Activated T-helper 17 cell treated with anti-CD3 and anti-CD28 coated beads, Interleukin-2, amount 50 U/mL, for 72 hours (primary cell): Measurements from ENCODE around the gene VPS18. TPM values are rescaled to one million over a fixed set of nuclear protein-coding genes. Genes with fewer than 3 reads are reported as not detected.
A peak's percentile ranks its signal among the peaks of the same experiment; 100 is the strongest.

Experiments used
- ATAC-seq: fragments of 150-1000 bp; cut with Tn5 transposase; replicated peaks from 2 replicates; pipeline ENCODE4 v1.10.0; 2021; ENCODE audit warnings: mild to moderate bottlenecking, moderate library complexity
- H3K27ac Mint-ChIP-seq: one replicate; pipeline ENCODE4 v1.8.0; 2022; ENCODE audit warnings: mixed read lengths
- H3K27me3 Mint-ChIP-seq: one replicate; pipeline ENCODE4 v1.8.0; 2022; ENCODE audit warnings: mixed read lengths
- H3K36me3 Mint-ChIP-seq: one replicate; pipeline ENCODE4 v1.8.0; 2022; ENCODE audit warnings: low read depth, mild to moderate bottlenecking, mixed read lengths
- H3K4me1 Mint-ChIP-seq: one replicate; pipeline ENCODE4 v1.8.0; 2022; ENCODE audit warnings: mixed read lengths
- H3K4me3 Mint-ChIP-seq: one replicate; pipeline ENCODE4 v1.8.0; 2022; ENCODE audit warnings: mild to moderate bottlenecking, mixed read lengths
- H3K9me3 Mint-ChIP-seq: one replicate; pipeline ENCODE4 v1.8.0; 2022; ENCODE audit warnings: mixed read lengths
- total RNA-seq, 2 donors: library from RNA; stranded (reverse); gene quantifications; one replicate each; pipeline ENCODE4 v1.2.3, GENCODE V29; 2022

Gene VPS18
- total RNA-seq, 2 donors from 2014 or later: 5.6 to 12.0 TPM

DNA sequence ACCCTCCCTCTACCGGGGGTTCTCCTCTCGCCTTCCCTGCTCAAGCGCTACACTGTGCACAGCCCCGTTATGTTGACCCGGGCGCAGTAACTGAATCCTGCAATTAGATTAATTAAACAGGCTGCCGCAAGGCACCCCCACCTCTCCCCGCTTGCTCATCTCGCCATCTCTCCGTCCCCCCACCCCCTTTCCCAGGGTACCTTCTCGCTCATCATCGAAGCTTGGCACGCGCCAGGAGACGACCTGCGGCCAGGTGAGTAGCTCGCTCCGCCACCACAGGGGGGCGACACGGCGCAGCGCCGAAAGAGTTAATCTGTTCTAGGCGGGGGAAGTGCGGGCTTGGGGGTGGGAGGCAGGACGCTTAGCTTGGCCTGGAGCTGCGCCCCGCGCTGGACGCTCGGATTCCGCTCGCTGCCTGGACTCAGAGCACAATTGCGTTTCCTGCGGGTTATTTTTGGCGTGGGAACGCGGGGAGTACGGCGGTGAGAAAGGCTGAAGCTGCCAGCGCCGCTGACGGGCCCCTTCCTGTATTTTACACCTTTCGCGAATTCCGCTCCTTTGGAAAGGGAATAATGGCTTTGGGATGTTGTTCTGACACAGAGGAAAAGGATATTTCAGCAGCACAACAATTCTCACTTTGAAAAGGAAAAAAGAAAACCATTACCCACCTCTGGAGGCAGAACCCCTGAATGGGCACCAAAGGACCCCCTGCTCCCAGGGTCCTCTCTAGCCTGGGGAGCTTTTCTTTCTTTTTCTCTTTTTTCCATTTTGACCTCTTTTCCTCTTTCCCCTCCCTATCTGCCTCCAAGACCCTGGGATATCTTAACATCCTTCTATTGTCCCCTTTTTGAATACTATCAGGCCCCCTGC lies 36.4 kb downstream of the VPS18 start:
- Mint-ChIP-seq H3K36me3 (no peaks in the 10 kb centered on the region), H3K27ac (no peak overlapping the region), H3K27me3 (peaks cover 37% of the 10 kb centered on the region), H3K9me3 (no peaks in the 10 kb centered on the region), H3K4me1 (peaks cover 7% of the 10 kb centered on the region), H3K4me3 (peak overlapping the region; percentile 75)
- ATAC-seq: peak; percentile 45

- peak overlapping the region; percentile 75 for H3K4me3 Mint-ChIP-seq
- peaks cover 7% of the 10 kb centered on the region for H3K4me1 Mint-ChIP-seq
- no peak overlapping the region for H3K27ac Mint-ChIP-seq
- no peaks in the 10 kb centered on the region for H3K36me3 Mint-ChIP-seq
- no peaks in the 10 kb centered on the region for H3K9me3 Mint-ChIP-seq
- peaks cover 33% of the 10 kb centered on the region for H3K27me3 Mint-ChIP-seq
- ATAC-seq: no peak
Measured at GRCh38 chr15:40931300-40932142, 37.3 kb downstream of the VPS18 start.

GRCh38 chr15:40932156-40932555 lies 37.9 kb downstream of the VPS18 start:
- H3K4me3 Mint-ChIP-seq: no peak overlapping the region
- H3K9me3 Mint-ChIP-seq: no peaks in the 10 kb centered on the region
- H3K27ac Mint-ChIP-seq: no peak overlapping the region
- no peak for ATAC-seq
- H3K4me1 Mint-ChIP-seq: peaks cover 7% of the 10 kb centered on the region
- no peaks in the 10 kb centered on the region for H3K36me3 Mint-ChIP-seq
- peaks cover 28% of the 10 kb centered on the region for H3K27me3 Mint-ChIP-seq

- H3K36me3 Mint-ChIP-seq: no peaks in the 10 kb centered on the region
- no peaks in the 10 kb centered on the region for H3K9me3 Mint-ChIP-seq
- peaks cover 7% of the 10 kb centered on the region for H3K4me1 Mint-ChIP-seq
- peaks cover 26% of the 10 kb centered on the region for H3K27me3 Mint-ChIP-seq
- no peak overlapping the region for H3K4me3 Mint-ChIP-seq
- ATAC-seq: no peak
- no peak overlapping the region for H3K27ac Mint-ChIP-seq
Measured at GRCh38 chr15:40932649-40933516, 38.6 kb downstream of the VPS18 start.

DNA sequence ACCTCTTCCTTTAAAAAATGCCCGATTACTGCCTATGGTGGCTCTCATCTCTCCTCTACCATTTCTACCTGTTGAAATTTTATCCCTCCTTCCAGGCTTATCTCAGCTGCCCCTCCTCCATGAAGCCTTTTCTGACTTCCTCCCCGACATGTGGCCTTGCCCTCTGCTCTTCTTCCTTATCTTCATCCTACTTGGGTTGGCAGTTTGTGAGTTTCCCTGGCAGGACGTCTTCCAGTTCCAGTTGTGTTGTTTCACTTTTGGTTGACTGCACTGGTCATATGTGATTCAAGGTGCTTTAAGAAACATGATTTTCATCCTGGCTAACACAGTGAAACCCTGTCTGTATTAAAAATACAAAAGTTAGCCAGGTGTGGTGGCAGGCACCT lies 39.3 kb downstream of the VPS18 start:
- Mint-ChIP-seq H3K4me1 (peaks cover 7% of the 10 kb centered on the region), H3K4me3 (no peak overlapping the region), H3K27me3 (peaks cover 26% of the 10 kb centered on the region), H3K27ac (no peak overlapping the region), H3K9me3 (no peaks in the 10 kb centered on the region), H3K36me3 (no peaks in the 10 kb centered on the region)
- ATAC-seq: no peak

DNA sequence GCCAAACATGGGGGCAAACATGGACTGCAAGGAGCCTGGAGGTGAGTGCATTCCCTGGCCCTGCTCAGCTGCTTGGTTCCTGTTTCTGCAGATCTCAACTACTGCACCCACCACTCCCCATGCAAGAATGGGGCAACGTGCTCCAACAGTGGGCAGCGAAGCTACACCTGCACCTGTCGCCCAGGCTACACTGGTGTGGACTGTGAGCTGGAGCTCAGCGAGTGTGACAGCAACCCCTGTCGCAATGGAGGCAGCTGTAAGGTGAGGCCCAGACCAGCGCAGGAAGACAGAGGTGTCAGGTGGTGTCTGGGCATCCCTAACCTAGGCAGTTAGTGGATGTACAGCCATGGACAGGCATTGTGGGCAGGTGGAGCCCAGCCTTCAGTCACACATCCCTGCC lies 40.2 kb downstream of the VPS18 start:
- no peak for ATAC-seq
- H3K4me3 Mint-ChIP-seq: no peak overlapping the region
- no peaks in the 10 kb centered on the region for H3K9me3 Mint-ChIP-seq
- H3K27ac Mint-ChIP-seq: no peak overlapping the region
- H3K4me1 Mint-ChIP-seq: peaks cover 7% of the 10 kb centered on the region
- H3K27me3 Mint-ChIP-seq: peaks cover 22% of the 10 kb centered on the region
- no peaks in the 10 kb centered on the region for H3K36me3 Mint-ChIP-seq

DNA sequence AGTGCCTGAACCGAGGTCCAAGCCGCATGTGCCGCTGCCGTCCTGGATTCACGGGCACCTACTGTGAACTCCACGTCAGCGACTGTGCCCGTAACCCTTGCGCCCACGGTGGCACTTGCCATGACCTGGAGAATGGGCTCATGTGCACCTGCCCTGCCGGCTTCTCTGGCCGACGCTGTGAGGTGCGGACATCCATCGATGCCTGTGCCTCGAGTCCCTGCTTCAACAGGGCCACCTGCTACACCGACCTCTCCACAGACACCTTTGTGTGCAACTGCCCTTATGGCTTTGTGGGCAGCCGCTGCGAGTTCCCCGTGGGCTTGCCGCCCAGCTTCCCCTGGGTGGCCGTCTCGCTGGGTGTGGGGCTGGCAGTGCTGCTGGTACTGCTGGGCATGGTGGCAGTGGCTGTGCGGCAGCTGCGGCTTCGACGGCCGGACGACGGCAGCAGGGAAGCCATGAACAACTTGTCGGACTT lies 42.0 kb downstream of the VPS18 start:
- Mint-ChIP-seq H3K36me3 (no peaks in the 10 kb centered on the region), H3K27ac (no peak overlapping the region), H3K4me3 (no peak overlapping the region), H3K4me1 (peaks cover 4% of the 10 kb centered on the region), H3K27me3 (peaks cover 7% of the 10 kb centered on the region), H3K9me3 (no peaks in the 10 kb centered on the region)
- ATAC-seq: no peak

- Mint-ChIP-seq H3K9me3 (no peaks in the 10 kb centered on the region), H3K27ac (no peak overlapping the region), H3K36me3 (no peaks in the 10 kb centered on the region), H3K4me3 (no peak overlapping the region), H3K27me3 (peaks cover 6% of the 10 kb centered on the region), H3K4me1 (peaks cover 4% of the 10 kb centered on the region)
- ATAC-seq: no peak
Measured at GRCh38 chr15:40936709-40937666, 42.7 kb downstream of the VPS18 start.

DNA sequence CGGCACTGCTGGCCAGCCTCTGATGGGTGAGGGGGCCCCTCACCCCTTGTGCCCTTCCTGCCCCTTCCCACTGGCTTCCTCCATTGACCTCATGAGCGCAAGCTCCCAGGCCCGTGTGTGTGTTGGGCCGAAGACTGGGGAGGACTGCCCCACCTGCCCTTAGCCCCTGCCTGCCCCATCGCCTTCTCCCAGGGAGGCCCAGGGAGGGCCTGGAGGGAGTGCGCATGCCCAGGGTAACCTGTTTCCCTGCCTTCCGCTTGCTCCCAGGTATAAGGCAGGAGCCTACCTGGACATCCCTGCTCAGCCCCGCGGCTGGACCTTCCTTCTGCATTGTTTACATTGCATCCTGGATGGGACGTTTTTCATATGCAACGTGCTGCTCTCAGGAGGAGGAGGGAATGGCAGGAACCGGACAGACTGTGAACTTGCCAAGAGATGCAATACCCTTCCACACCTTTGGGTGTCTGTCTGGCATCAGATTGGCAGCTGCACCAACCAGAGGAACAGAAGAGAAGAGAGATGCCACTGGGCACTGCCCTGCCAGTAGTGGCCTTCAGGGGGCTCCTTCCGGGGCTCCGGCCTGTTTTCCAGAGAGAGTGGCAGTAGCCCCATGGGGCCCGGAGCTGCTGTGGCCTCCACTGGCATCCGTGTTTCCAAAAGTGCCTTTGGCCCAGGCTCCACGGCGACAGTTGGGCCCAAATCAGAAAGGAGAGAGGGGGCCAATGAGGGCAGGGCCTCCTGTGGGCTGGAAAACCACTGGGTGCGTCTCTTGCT lies 43.7 kb downstream of the VPS18 start:
- Mint-ChIP-seq H3K4me3 (no peak overlapping the region), H3K27me3 (peaks cover 6% of the 10 kb centered on the region), H3K36me3 (no peaks in the 10 kb centered on the region), H3K27ac (no peak overlapping the region), H3K4me1 (peaks cover 11% of the 10 kb centered on the region), H3K9me3 (no peaks in the 10 kb centered on the region)
- ATAC-seq: no peak

GRCh38 chr15:40938536-40938870 lies 44.3 kb downstream of the VPS18 start:
- ATAC-seq: no peak
- Mint-ChIP-seq H3K4me1 (peaks cover 13% of the 10 kb centered on the region), H3K9me3 (no peaks in the 10 kb centered on the region), H3K27me3 (peaks cover 2% of the 10 kb centered on the region), H3K4me3 (no peak overlapping the region), H3K27ac (no peak overlapping the region), H3K36me3 (no peaks in the 10 kb centered on the region)

DNA sequence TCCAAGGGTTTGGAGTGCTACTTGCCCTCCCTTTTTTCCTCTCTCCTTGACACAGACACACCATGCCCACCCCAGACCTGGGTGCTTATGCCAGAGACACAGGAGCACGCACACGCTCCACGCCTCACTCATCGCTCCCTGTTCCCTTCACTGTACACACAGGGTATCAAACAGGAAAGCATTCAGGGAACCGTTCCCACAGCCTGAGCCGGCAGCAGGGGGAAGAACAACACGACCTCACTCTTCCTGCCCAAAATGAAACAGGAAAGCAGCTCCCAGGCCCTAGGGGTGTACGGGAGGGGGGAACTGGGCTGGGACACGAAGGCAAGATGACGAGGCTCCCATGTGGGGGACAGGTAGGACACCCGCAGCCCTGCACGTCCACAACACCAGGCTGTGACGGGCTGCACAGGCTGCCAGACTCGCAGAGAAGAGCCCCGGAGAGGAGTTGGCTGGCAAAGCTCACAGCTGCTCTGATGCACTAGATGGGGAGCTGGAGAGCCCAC lies 46.1 kb downstream of the VPS18 start:
- H3K27me3 Mint-ChIP-seq: no peaks in the 10 kb centered on the region
- no peak for ATAC-seq
- no peaks in the 10 kb centered on the region for H3K9me3 Mint-ChIP-seq
- peak overlapping the region; percentile 60 for H3K27ac Mint-ChIP-seq
- H3K4me1 Mint-ChIP-seq: peaks cover 13% of the 10 kb centered on the region
- no peaks in the 10 kb centered on the region for H3K36me3 Mint-ChIP-seq
- H3K4me3 Mint-ChIP-seq: peak overlapping the region; percentile 60

DNA sequence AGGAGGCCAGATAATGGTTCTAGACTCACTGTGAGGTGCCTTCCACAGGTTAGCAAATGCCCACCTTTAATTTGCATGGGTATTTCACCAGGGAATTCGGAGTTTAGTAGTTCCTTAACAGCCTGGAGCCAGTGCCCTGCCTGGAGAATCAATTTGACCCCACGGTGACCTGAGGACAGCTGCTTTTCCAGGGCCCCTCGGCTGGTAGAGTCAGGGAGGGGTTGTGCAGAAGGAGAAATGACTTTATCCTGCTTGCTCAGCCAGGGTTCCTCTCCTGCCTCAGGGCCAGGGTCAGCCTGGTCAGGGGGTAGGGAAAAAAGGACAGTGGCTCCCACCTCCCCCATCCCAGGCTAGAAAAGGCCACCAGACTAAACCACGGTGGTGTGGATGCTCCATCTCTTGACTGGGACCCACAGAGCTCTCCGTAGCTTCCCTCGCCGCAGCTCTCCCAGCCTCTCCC lies 46.8 kb downstream of the VPS18 start:
- peak overlapping the region; percentile 60 for H3K4me3 Mint-ChIP-seq
- ATAC-seq: no peak
- H3K27ac Mint-ChIP-seq: no peak overlapping the region
- H3K36me3 Mint-ChIP-seq: no peaks in the 10 kb centered on the region
- no peaks in the 10 kb centered on the region for H3K27me3 Mint-ChIP-seq
- H3K9me3 Mint-ChIP-seq: no peaks in the 10 kb centered on the region
- peaks cover 16% of the 10 kb centered on the region for H3K4me1 Mint-ChIP-seq
